Measurements from ENCODE around the gene SUZ12.
"Not testable (repeated sequence)": the region's sequence is repeated elsewhere in the genome, so short reads cannot be mapped to it uniquely, and the experiment has no call there.

Gene SUZ12

GRCh38 chr17:31915456-31916100 lies 21.2 kb upstream of the SUZ12 start:
- H2BK15ac ChIP-seq (ENCODE audit: low read depth, poor library complexity, severe bottlenecking) = no peak overlapping the region

GRCh38 chr17:31916491-31917064 lies 20.2 kb upstream of the SUZ12 start:
- no peak overlapping the region for H3K14ac ChIP-seq (ENCODE audit: low read length in 2 of 2)
- no peak overlapping the region for H4K91ac ChIP-seq (ENCODE audit: low read length)
- no peak overlapping the region for H2BK15ac ChIP-seq (ENCODE audit: low read depth, poor library complexity, severe bottlenecking)
- H3K9me3 ChIP-seq (ENCODE audit: control insufficient read depth, low read length) = no peaks in the 10 kb centered on the region
- H2BK5ac ChIP-seq (ENCODE audit: low read depth, low read length, poor library complexity, severe bottlenecking) = no peak overlapping the region
- no peak overlapping the region for H2BK120ac ChIP-seq (ENCODE audit: low read depth, low read length)
- no peak overlapping the region for H2BK12ac ChIP-seq (ENCODE audit: low read length in 2 of 2)
- H3K4me3 ChIP-seq (ENCODE audit: insufficient read depth in 1 of 2, low read depth in 1 of 2, low read length in 2 of 2) = no peak overlapping the region
- no peak overlapping the region for H3K27ac ChIP-seq (ENCODE audit: low read length, poor library complexity, severe bottlenecking)
- no peaks in the 10 kb centered on the region for H3K79me1 ChIP-seq (replicated peaks; ENCODE audit: low read length, poor library complexity, severe bottlenecking)
- H2AFZ ChIP-seq (ENCODE audit: low read depth, low read length) = no peak overlapping the region
- H3K36me3 ChIP-seq (ENCODE audit: control insufficient read depth in 1 of 2, insufficient read depth in 2 of 2, low read depth in 1 of 2, low read length in 2 of 2) = no peaks in the 10 kb centered on the region
- H3K4me2 ChIP-seq (ENCODE audit: low read length, poor library complexity, severe bottlenecking) = no peak overlapping the region
- WGBS = 97% methylated on average over 36 of the region's 36 CpGs
- H3K4me1 ChIP-seq (ENCODE audit: control insufficient read depth, insufficient read depth, low read depth, low read length) = no peaks in the 10 kb centered on the region
- no peak overlapping the region for H3K4ac ChIP-seq (ENCODE audit: low read depth in 1 of 2, low read length in 2 of 2)
- no peak overlapping the region for H3K23ac ChIP-seq (ENCODE audit: low read length in 2 of 2)
- DNase-seq = no peak
- peak overlapping the region; percentile 55 for H3K9ac ChIP-seq (ENCODE audit: low read length)
- H3K27me3 ChIP-seq (ENCODE audit: control insufficient read depth in 1 of 2, insufficient read depth in 1 of 2, low read length in 2 of 2) = peaks cover 0 to 3% of the 10 kb centered on the region in 2 experiments
- no peak overlapping the region for H2AK5ac ChIP-seq (ENCODE audit: low read length, severe bottlenecking)
- no peak overlapping the region for H3K18ac ChIP-seq (ENCODE audit: low read depth in 1 of 2, low read length in 2 of 2)
- no peak overlapping the region for H4K8ac ChIP-seq (ENCODE audit: low read length)

More at GRCh38 chr17:31915456-31916100, 21.2 kb upstream of the SUZ12 start:
- H3K36me3 ChIP-seq (ENCODE audit: control insufficient read depth in 1 of 2, insufficient read depth in 2 of 2, low read depth in 1 of 2, low read length in 2 of 2) = no peaks in the 10 kb centered on the region
- H2BK5ac ChIP-seq (ENCODE audit: low read depth, low read length, poor library complexity, severe bottlenecking) = no peak overlapping the region
- no peak overlapping the region for H2AK5ac ChIP-seq (ENCODE audit: low read length, severe bottlenecking)
- no peaks in the 10 kb centered on the region for H3K4me1 ChIP-seq (ENCODE audit: control insufficient read depth, insufficient read depth, low read depth, low read length)
- H3K79me1 ChIP-seq (replicated peaks; ENCODE audit: low read length, poor library complexity, severe bottlenecking) = no peaks in the 10 kb centered on the region
- peak overlapping the region; percentile 41 for H3K9ac ChIP-seq (ENCODE audit: low read length)
- no peak overlapping the region for H3K14ac ChIP-seq (ENCODE audit: low read length in 2 of 2)
- no peak overlapping the region for H3K4me3 ChIP-seq (ENCODE audit: insufficient read depth in 1 of 2, low read depth in 1 of 2, low read length in 2 of 2)
- no peak overlapping the region for H2BK12ac ChIP-seq (ENCODE audit: low read length in 2 of 2)
- DNase-seq = no peak
- no peak overlapping the region for H2AFZ ChIP-seq (ENCODE audit: low read depth, low read length)
- H3K27me3 ChIP-seq (ENCODE audit: control insufficient read depth in 1 of 2, insufficient read depth in 1 of 2, low read length in 2 of 2) = peaks cover 0 to 3% of the 10 kb centered on the region in 2 experiments
- no peak overlapping the region for H3K18ac ChIP-seq (ENCODE audit: low read depth in 1 of 2, low read length in 2 of 2)
- no peak overlapping the region for H4K8ac ChIP-seq (ENCODE audit: low read length)
- H3K27ac ChIP-seq (ENCODE audit: low read length, poor library complexity, severe bottlenecking) = no peak overlapping the region
- H3K4ac ChIP-seq (ENCODE audit: low read depth in 1 of 2, low read length in 2 of 2) = no peak overlapping the region
- no peaks in the 10 kb centered on the region for H3K9me3 ChIP-seq (ENCODE audit: control insufficient read depth, low read length)
- no peak overlapping the region for H2BK120ac ChIP-seq (ENCODE audit: low read depth, low read length)
- H3K4me2 ChIP-seq (ENCODE audit: low read length, poor library complexity, severe bottlenecking) = no peak overlapping the region
- H4K91ac ChIP-seq (ENCODE audit: low read length) = no peak overlapping the region
- WGBS = 91% methylated on average over 3 of the region's 3 CpGs
- no peak overlapping the region for H3K23ac ChIP-seq (ENCODE audit: low read length in 2 of 2)

- Histone ChIP-seq H3K9me3 (ENCODE audit: control insufficient read depth, low read length) (no peaks in the 10 kb centered on the region), H3K18ac (ENCODE audit: low read depth in 1 of 2, low read length in 2 of 2) (no peak overlapping the region), H3K79me1 (replicated peaks; ENCODE audit: low read length, poor library complexity, severe bottlenecking) (no peaks in the 10 kb centered on the region), H3K36me3 (ENCODE audit: control insufficient read depth in 1 of 2, insufficient read depth in 2 of 2, low read depth in 1 of 2, low read length in 2 of 2) (no peaks in the 10 kb centered on the region), H2BK12ac (ENCODE audit: low read length in 2 of 2) (no peak overlapping the region), H2BK15ac (ENCODE audit: low read depth, poor library complexity, severe bottlenecking) (no peak overlapping the region), H2AK5ac (ENCODE audit: low read length, severe bottlenecking) (no peak overlapping the region), H3K27me3 (ENCODE audit: control insufficient read depth in 1 of 2, insufficient read depth in 1 of 2, low read length in 2 of 2) (peaks cover 0 to 3% of the 10 kb centered on the region in 2 experiments), H4K8ac (ENCODE audit: low read length) (no peak overlapping the region), H3K23ac (ENCODE audit: low read length in 2 of 2) (no peak overlapping the region), H3K4ac (ENCODE audit: low read depth in 1 of 2, low read length in 2 of 2) (no peak overlapping the region), H3K4me2 (ENCODE audit: low read length, poor library complexity, severe bottlenecking) (no peak overlapping the region), H4K91ac (ENCODE audit: low read length) (no peak overlapping the region), H3K14ac (ENCODE audit: low read length in 2 of 2) (no peak overlapping the region), H2BK5ac (ENCODE audit: low read depth, low read length, poor library complexity, severe bottlenecking) (no peak overlapping the region), H3K27ac (ENCODE audit: low read length, poor library complexity, severe bottlenecking) (no peak overlapping the region), H3K4me1 (ENCODE audit: control insufficient read depth, insufficient read depth, low read depth, low read length) (no peaks in the 10 kb centered on the region), H3K4me3 (ENCODE audit: insufficient read depth in 1 of 2, low read depth in 1 of 2, low read length in 2 of 2) (no peak overlapping the region), H2AFZ (ENCODE audit: low read depth, low read length) (no peak overlapping the region), H2BK120ac (ENCODE audit: low read depth, low read length) (no peak overlapping the region), H3K9ac (ENCODE audit: low read length) (peak overlapping the region; percentile 55)
- DNase-seq = no peak
- 95% methylated on average over 24 of the region's 45 CpGs for WGBS
Observed at GRCh38 chr17:31917065-31917529, 19.7 kb upstream of the SUZ12 start.

- 98% methylated on average over 13 of the region's 13 CpGs for WGBS
- not testable (repeated sequence) for H3K4me3 ChIP-seq (ENCODE audit: insufficient read depth in 1 of 2, low read depth in 1 of 2, low read length in 2 of 2); H2AK5ac ChIP-seq (ENCODE audit: low read length, severe bottlenecking); H3K9me3 ChIP-seq (ENCODE audit: control insufficient read depth, low read length); H3K27me3 ChIP-seq (ENCODE audit: control insufficient read depth in 1 of 2, insufficient read depth in 1 of 2, low read length in 2 of 2); DNase-seq; H3K23ac ChIP-seq (ENCODE audit: low read length in 2 of 2); H3K9ac ChIP-seq (ENCODE audit: low read length); H2BK120ac ChIP-seq (ENCODE audit: low read depth, low read length); H3K18ac ChIP-seq (ENCODE audit: low read depth in 1 of 2, low read length in 2 of 2); H3K4me1 ChIP-seq (ENCODE audit: control insufficient read depth, insufficient read depth, low read depth, low read length); H3K4ac ChIP-seq (ENCODE audit: low read depth in 1 of 2, low read length in 2 of 2); H3K4me2 ChIP-seq (ENCODE audit: low read length, poor library complexity, severe bottlenecking); H2BK15ac ChIP-seq (ENCODE audit: low read depth, poor library complexity, severe bottlenecking); H4K91ac ChIP-seq (ENCODE audit: low read length); H4K8ac ChIP-seq (ENCODE audit: low read length); H3K27ac ChIP-seq (ENCODE audit: low read length, poor library complexity, severe bottlenecking); H2BK12ac ChIP-seq (ENCODE audit: low read length in 2 of 2); H3K14ac ChIP-seq (ENCODE audit: low read length in 2 of 2); H2BK5ac ChIP-seq (ENCODE audit: low read depth, low read length, poor library complexity, severe bottlenecking); H3K36me3 ChIP-seq (ENCODE audit: control insufficient read depth in 1 of 2, insufficient read depth in 2 of 2, low read depth in 1 of 2, low read length in 2 of 2); H3K79me1 ChIP-seq (replicated peaks; ENCODE audit: low read length, poor library complexity, severe bottlenecking); H2AFZ ChIP-seq (ENCODE audit: low read depth, low read length)
Observed at GRCh38 chr17:31917721-31918120, 19.1 kb upstream of the SUZ12 start.
